ENCODE measurements around the gene PIP5KL1.

PIP5KL1 gene

DNA sequence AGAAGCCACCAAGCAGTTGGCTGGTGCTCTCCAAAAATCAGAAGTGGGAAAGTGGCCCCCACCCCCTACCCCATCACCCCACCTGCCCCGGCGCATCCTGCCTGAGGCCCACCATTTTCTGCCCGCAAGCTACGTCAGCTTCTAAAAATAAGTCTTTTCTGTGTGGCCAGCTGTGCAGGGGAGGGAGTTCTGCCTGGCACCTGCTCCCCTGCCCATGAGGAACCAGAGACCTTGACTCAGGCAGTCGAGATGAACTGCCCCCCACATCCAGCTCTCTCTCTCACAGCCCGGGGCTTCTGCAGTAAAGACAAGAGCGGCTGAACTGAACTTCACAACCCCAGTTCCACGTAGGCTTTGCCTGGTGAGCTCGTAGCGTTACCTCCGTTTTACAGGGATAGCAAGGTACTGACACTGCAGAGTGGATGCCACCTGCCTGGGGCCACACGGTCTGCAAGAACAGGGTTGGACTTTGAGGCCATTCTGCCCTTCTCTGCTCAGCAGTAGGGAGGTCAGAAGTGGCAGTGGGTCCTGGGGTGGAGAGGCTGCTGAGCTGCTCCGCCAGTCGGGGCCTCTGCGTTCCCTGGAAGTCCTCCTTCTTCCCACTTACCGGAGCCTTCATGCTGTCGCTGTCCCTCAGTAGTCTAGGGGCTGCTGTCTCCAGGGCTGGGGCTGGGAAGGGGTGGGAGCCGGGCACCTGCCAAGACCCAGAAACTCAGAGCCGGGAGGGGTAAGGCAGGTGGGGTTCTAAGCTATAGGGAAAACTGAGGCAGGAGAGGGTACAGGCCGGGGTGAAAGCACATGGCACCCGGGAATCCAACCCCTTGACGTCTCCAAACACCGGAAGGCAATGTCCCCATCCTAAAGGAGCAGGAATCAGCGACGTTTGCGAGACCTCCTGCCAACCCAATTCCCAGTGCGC lies 14.5 kb downstream of the PIP5KL1 start:
- no peak for DNase-seq (ENCODE audit: low read depth)

DNA sequence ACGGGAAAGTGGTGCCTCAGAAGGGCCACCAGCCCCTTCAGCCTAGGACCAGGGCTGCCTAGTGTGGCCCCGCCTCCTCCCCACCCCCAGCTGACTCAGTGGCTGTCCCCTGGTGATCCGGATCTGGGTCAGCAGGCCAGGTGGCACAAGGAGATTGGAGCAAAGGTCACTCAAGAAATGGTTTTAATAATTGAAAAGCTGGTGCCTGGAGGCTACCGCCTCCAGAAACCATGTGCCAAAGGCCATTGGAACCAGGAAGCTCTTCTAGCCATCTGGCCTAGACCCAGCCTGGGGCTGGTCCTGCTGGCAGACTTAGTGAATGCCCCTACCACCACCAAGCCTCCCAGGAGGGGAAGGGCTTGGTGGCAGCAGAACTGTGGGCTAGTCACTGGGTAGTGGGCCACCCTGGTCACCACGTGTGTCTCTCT lies 15.2 kb downstream of the PIP5KL1 start:
- no peak for DNase-seq (ENCODE audit: low read depth)

DNA sequence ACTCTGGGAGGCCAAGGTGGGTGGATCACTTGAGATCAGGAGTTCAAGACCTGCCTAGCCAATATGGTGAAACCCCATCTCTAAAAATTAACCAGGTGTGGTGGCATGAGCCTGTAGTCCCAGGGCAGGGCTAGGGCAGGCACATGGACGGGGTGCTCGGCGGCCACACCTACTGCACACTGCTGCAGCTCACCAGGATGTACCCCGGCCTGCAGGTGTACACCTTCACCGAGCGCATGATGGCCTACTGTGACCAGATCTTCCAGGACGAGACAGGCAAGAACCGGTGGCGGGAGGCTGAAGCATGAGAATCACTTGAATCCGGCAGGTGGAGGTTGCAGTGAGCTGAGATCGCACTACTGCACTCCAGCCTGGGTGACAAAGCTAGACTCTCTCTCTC lies 16.9 kb downstream of the PIP5KL1 start:
- no peak for DNase-seq (ENCODE audit: low read depth)

DNA sequence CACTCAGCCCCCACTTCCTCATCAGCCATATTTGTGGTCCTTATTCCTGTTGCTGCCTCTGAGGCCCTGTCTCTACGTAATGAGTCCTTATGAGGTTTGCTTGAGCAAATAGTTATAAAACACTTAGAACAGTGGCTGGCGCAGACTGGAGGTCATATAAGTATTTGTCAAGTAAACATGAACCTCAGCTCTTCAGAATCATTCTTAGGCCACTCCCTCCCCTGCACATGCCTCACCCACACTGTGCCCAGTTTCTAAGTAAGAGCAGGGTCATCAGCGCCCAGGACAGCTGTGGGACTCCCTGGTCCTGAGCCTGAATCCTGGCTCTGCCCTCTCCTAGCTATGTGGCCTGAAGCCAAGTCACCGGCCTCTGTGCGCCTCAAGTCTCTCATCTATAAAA lies 17.7 kb downstream of the PIP5KL1 start:
- DNase-seq (ENCODE audit: low read depth), result no peak

DNA sequence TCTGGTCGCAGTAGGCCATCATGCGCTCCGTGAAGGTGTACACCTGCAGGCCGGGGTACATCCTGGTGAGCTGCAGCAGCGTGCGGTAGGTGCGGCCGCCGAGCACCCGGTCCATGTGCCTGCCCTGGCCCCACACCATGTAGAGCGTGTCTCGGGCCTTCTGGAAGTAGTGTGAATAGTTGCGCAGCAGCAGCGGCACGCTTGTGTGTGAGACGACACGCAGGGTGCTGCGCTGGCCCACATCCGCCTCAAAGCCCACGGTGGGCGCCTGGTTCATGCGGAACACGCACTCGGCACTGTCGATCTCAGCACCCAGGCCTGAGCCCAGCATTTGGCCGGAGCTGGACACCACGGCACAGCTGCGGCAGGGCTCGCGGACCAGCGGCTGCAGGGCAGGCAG lies 18.3 kb downstream of the PIP5KL1 start:
- DNase-seq (ENCODE audit: low read depth), result no peak

DNA sequence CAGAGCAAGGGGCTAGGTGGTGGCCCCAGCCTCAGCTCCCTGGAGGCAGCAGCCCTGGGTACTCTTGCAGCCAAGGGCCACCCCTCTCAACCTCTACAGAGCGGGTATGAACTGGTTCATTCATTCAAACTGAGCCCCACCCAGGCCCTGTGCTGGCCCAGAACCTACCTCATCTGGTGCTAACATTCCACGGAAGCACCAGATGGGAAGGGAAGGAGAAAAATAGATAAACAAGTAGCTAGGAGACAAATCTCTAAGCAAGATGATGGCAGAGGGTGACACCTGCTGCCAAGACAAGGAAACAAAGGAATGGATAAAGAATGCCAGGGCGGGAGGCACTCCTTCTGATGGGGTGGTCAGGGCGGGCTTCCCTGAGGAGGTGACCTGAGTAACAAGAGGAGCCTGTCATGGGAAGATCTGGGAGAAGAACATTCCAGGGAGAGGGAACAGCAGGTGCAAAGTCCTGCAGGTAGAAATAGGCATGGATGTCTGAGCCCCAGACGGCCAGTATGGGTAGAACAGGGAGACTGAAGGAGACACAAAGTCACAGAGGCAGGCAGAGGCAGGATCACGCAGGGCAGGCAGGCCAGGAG lies 19.9 kb downstream of the PIP5KL1 start:
- DNase-seq (ENCODE audit: low read depth), result no peak

DNA sequence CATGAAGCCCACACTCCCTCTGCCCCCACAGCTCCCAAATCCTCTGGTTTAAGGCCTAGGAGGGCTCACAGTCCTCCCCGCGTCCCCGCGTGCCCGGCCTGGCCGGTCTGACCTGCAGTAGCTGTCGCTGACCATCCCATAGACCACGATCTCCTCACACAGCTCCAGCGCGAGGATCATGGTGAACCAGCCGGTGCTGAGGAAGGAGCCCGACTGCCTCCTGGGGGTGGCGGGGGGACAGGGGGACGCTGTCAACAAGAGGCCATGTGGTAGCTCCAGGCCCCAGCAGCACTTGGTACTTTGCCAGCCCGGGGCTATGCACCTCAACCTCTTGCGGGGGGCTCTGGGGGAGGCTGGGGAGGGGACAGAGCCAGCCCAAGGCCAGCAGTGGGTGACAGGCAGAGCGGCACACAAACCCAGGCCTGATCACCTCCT lies 20.7 kb downstream of the PIP5KL1 start:
- no peak for DNase-seq (ENCODE audit: low read depth)

DNA sequence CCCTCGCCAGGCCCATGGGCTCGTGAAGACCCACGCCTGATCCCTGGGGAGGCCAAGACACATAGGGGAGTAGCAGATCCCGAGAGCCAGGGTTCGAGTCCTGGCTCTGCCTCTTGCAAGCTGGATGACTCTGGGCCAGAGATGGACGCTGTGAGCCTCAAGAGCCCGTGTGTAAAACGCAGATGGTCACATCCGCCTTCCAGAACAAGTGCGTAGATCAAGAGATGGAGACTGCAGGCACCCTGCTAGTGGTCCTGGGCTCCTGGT lies 22.0 kb downstream of the PIP5KL1 start:
- DNase-seq (ENCODE audit: low read depth), result no peak

DNA sequence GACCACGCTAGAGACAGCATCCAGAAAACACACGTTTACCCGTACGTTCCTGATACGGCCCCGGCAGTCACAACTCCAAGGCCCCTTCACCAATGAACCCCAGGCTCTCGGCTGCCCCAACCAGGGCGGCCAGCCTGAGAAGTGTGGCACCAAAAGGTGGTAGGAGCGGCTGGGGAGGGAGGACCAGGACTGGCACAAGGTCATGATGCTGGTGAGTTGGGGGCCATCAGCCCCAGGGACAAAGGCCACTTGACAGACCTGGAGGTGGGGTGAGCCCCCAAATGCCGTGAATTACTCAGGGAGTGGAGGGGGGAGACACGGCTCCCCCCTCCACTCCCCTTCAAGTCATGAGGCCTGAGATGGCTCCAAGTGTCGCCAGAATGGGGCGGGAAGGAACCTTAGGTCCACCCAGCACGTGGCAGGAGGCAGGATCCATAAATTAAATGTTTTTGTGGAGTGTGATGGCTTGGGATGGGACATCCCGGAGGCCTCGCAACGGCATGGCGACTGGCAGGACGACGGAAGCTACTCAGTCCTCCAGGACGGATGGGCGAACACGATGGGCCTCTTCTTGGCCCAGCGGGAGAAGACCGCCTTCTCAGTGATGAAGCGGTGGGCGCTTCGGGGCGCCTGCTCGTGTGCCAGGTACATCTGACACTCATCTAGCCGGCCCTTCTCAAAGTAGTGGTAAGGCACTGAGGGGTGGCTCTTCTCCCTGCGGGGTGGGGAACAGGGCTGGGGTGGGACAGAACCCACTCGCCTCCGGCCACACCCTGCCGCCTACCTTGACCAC lies 22.5 kb downstream of the PIP5KL1 start:
- DNase-seq (ENCODE audit: low read depth), result no peak

DNA sequence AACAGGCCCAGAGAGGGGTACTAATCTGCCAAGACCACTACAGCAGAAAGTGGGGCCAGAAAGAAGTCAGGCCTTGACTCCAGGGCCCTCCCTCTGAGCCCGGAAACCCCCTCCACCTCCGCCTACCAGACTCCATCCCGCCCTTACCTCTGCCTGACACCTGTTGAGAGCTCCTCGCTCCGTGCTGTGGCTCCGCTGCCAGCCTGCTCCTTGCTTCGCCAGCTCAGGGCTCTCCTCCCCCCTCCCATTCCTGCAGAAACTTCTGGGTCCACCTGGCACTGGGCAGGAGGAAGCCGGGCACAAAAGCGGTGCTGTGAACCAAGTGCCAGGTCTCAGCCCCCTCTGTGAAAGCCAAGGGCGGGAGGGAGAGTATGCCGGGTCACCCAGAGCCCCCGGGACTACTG lies 24.8 kb downstream of the PIP5KL1 start:
- DNase-seq (ENCODE audit: low read depth), result no peak

DNA sequence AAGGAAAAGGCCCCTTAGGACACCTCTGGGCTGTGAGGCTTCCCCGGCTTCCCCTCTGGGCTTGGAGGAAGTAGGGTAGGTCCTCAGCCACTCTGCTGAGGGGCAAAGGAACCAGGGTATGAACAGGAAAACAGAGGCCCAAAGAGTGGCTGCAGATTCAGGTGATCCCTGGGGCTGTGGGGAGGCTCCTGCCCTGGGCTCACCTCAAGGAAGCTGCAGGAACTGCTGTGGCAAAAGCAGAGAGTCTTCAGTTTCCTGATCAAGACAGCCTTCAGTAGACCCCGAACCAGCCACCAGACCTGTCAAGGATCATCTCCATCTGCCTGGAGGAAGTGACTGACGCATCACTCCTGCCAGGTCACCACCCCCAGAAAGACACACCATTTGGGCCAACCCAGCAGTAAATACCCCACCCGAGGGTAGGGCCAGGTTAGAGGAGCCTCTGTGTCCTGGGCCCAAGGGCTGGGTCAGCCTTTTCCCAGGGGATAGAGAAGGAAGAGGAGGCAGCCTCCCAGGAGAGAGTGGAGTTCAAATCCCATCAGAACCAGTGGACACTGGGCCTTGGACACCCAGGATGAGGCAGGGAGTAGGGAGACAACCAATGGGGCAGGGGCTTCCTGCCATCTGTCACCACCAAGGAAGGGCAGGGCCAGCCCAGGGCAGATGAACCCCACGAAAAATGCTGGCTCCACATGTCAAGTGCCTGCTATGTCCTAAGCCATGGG lies 25.4 kb downstream of the PIP5KL1 start:
- DNase-seq (ENCODE audit: low read depth), result no peak

DNA sequence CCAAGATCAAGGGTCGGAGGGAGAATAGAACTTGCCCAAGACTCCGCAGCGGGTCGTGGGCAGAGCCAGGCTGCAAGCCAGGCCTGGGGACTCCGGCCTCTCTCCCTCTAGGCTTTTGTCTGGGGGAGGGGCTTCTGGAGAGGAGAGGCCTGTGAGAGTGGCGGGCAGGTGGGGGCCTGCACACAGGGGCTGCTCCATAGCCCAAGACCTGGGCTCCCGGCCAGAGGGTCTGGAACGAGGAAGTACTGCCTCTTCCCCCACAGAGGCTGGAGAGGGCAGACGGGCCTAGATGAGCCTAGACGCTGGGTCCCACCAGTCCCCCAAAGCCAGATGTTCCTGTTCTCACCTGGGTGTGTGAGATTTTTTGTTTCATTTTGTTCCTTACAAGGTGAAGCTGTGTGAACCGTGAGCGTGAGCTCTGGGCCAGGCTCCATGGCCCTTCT lies 26.0 kb downstream of the PIP5KL1 start:
- no peak for DNase-seq (ENCODE audit: low read depth)

DNA sequence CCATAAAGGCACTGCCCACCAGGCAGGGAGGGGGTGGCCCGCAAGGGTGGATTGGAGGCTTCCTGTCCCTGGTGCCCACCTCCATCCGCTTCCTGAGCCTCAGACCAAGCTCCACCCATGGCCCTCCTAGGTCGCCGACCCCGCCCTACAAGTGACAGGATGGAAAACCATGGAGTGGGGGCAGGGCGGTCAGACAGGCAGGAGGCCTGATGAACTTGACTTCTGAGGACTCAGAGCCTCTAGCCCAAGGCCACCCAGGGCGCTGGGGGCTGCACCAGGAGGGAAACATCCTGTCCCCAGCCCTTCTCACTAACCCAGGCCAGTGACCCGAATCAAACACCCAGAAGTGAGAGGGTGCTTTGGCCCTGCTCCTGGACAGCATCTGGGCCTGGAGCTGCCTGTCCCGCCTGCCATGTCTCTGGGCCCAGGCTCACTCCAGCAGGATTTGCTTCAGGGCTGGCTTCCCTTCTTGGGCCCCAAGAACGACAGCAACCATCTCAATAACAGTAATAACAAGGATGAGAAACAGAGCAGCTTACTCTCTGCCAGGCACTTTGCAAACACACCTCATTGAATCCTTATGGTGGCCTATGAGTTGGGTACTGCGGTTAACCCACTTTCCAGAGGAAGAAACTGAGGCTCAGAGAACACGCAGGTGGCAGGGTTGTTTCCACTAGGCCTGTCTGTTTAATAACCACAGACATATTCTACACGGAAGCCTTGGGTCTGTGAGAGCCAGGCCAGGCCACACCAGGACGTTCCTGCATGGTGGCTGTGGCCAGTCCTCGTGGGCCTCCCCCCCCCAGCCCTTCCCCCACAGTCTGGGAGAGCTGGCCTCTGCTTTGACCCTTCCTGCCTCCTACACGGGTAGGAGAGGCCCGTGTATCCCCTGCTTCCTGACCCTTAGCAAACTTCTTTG lies 26.8 kb downstream of the PIP5KL1 start:
- no peak for DNase-seq (ENCODE audit: low read depth)

DNA sequence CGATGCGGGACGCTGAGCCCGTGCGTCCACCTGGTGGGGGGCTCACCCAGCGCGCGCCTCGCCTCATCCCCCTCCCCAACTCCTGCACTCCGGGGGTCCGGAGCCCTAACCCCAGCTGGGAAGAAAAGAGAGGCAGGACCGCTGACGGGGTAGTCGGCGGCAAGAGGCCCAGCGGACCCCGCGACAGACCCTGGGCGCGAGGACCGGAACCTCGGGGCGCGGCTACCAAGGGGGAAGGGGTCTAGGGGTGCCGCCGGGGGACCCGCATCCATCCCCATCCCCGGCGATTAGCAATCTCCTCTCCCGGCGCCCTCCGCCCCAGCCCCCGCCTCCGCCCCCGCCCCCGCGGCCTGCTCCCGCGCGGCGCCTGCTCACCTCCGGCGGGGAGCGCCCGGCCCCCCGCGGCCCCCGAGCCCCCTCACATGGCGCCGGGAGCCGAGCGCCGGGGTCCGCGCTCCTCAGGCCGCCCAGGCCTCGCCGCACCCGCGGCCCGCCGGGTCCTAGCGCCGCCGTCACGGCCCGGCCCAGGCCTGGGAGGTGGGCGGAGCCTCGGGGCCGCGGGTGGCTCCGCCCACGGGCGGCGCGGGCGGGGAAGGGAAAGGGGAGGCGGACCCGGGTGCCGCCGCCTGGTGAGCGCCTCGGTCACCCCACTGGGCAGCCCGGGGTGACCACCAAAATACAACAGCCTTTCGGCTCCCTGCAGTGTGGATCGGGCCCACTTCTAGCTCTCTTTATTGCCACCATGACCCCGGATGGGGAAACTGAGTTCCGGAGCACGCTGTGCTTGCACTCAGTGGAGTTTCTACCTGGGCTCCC lies 31.2 kb downstream of the PIP5KL1 start, which contains the start of gene ST6GALNAC6:
Gene ST6GALNAC6 (minus strand): TSS at position 476 of the 816 bp plus-strand sequence. CDS start 1,622 bp downstream, outside the sequence.
- DNase-seq (ENCODE audit: low read depth), result peak; percentile 56

DNA sequence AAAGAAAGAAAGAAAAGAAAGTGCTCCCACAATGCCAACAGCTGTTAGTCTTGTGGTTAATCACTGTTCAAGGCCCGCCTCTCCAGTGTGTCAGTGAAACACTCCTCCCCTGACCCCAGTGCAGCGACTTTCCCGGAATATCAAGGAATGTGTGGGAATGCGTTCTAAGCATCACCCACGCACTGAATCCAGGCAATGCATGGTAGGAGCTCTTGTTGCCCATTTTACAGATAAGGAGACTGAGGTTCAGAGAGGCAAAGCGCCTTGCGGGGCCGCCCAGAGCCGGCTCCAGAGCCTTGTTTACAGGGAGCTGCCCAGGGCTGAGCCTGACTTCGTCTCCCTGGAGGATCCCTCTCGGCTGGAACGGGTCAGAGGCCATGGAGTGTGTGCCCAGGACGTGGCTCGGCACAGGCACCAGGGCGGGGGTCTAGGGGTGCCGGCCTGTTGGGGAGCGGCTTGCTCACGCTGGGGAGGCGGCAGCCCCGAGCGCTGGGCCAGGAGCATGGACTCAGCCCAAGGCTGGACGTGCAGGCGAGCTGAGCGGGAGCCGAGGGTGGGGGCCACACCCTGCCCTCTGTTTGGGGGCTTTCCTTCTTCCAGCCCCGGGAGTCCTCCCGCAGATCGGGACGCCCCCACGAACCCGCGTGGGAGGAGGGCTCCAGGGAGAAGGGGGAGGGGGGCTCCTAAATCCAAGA lies 32.0 kb downstream of the PIP5KL1 start:
- DNase-seq (ENCODE audit: low read depth), result no peak

DNA sequence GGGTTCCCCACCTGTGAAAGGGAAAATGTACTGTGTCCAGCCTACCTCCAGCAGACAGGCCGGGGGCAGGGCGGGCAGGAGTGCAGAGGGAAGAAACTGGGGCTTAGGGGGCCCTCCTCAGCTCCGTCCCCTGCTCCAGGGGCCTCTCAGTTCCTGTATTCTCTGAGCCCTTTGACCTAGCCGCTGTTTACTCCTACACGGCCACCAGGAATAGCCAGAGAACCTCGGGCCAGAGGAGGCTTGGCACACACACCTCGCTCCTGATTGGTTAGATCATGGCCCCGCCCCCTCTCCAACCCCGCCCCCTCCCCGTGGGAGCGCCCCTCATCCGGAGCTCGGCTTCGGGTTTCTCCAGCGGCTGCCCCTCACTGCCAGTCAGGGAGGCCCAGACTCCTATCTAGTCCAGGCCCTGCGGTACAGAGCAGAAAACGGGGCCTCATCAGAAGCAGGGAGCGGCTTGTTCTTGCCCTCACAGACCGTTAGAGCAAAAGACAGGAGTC lies 33.3 kb downstream of the PIP5KL1 start:
- no peak for DNase-seq (ENCODE audit: low read depth)

DNA sequence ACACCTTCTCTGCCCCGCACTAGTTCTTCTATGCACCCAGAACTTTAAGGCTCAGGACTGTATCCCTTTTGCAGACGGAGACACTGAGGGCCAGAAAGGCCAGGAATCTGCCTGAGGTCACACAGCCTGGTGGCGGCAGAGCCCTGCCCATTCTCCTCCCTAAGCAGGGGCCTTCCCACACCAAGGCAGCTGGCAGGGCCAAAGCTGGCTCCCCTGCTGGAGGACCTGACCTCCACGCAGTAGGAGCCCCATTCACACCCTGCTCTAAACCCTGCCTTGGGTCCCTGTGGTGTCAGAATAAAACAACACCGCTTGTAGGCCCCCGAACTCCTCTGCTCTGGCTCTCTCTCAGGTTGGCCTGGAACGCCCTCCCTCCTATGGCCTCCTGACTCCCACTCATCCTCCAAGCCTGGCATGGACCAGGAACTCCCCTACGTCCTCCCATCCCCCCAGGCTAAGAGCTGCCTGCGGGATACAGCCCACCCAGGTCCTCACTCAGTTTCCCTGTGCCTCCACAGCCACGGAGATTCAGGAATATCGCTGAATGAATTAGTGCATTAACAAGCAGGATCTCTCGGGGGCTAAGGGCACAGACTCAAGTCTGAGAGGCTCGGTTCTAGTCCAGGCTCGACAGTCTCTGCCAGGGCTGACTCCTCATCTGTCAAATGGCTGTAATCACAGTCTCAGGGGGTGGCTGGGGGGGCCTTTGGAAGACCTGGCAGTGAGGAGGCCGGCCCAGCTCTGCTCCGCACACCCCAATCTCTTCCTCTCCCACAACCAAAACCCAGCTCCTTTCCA lies 34.0 kb downstream of the PIP5KL1 start:
- DNase-seq (ENCODE audit: low read depth), result no peak

DNA sequence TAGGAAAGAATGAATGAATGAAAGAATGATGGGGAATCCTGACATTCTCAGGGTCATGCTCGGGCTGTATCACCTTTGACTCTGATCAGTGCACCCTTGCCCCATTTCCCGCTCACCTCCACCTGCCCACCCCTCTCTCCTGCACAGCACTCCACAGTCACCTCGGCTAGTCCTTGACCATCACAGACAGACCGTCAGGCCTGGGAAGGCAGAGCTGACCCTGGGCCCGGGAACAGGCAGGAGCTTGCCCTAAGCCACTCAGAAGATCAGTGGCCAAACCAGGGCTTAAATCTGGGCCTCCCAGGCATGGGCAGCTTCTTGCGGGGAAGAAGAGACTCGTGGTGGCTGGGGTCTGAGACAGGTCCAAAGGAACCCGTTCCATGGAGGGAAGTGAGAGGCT lies 34.8 kb downstream of the PIP5KL1 start:
- no peak for DNase-seq (ENCODE audit: low read depth)

Data from stimulated activated CD8-positive, alpha-beta memory T cell treated with anti-CD3 and anti-CD28 coated beads, Interleukin-15, amount 100 ng/mL, for 24 hours (primary cell).